WERI-Rb-1 (cell line): ENCODE results near the gene ZNFX1.

Experiments used
- DNase-seq: peaks from one replicate; pipeline ENCODE4 v3.0.0-alpha.2; 2020
- H3K27ac ChIP-seq: fragments of 250-450 bp; sonication (Bioruptor Pico); 2 replicates; pipeline ENCODE4 v1.5.1; 2020; ENCODE audit warnings: mild to moderate bottlenecking, moderate library complexity
- H3K27me3 ChIP-seq: fragments of 250-450 bp; sonication (Bioruptor Pico); 2 replicates; pipeline ENCODE4 v1.5.1; 2021; ENCODE audit warnings: mild to moderate bottlenecking, low read depth, moderate library complexity; ENCODE audit not compliant: insufficient read depth, severe bottlenecking
- H3K36me3 ChIP-seq: fragments of 250-450 bp; sonication (Bioruptor Pico); 2 replicates; pipeline ENCODE4 v1.5.1; 2020; ENCODE audit warnings: mild to moderate bottlenecking, moderate library complexity
- H3K4me3 ChIP-seq: 2 replicates; pipeline ENCODE4 v1.5.1; 2011; ENCODE audit warnings: low read depth, mild to moderate bottlenecking, control low read depth, low read length
- H3K9me3 ChIP-seq: fragments of 250-450 bp; sonication (Bioruptor Pico); 2 replicates; pipeline ENCODE4 v1.5.1; 2021; ENCODE audit warnings: mild to moderate bottlenecking, moderate library complexity; ENCODE audit not compliant: severe bottlenecking
- TF ChIP-seq, protein P1 (sequence below): IDR thresholded peaks from 2 replicates; pipeline ENCODE4 v1.5.1; 2011; ENCODE audit warnings: low read depth, mild to moderate bottlenecking, control low read depth, inconsistent platforms, low read length

Gene ZNFX1

GRCh38 chr20:49313283-49313682, 35.4 kb upstream of the ZNFX1 start:
- Histone ChIP-seq H3K4me3 (no peak overlapping the region), H3K27me3 (peaks cover 7% of the 10 kb centered on the region), H3K27ac (no peak overlapping the region), H3K36me3 (no peaks in the 10 kb centered on the region), H3K9me3 (no peaks in the 10 kb centered on the region)
- TF ChIP-seq, protein P1, sequence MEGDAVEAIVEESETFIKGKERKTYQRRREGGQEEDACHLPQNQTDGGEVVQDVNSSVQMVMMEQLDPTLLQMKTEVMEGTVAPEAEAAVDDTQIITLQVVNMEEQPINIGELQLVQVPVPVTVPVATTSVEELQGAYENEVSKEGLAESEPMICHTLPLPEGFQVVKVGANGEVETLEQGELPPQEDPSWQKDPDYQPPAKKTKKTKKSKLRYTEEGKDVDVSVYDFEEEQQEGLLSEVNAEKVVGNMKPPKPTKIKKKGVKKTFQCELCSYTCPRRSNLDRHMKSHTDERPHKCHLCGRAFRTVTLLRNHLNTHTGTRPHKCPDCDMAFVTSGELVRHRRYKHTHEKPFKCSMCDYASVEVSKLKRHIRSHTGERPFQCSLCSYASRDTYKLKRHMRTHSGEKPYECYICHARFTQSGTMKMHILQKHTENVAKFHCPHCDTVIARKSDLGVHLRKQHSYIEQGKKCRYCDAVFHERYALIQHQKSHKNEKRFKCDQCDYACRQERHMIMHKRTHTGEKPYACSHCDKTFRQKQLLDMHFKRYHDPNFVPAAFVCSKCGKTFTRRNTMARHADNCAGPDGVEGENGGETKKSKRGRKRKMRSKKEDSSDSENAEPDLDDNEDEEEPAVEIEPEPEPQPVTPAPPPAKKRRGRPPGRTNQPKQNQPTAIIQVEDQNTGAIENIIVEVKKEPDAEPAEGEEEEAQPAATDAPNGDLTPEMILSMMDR: no peak
- DNase-seq: no peak

- H3K36me3 ChIP-seq: no peaks in the 10 kb centered on the region
- TF ChIP-seq, protein P1: no peak
- no peaks in the 10 kb centered on the region for H3K9me3 ChIP-seq
- no peak overlapping the region for H3K4me3 ChIP-seq
- peaks cover under 1% of the 10 kb centered on the region for H3K27me3 ChIP-seq
- DNase-seq: no peak
- H3K27ac ChIP-seq: no peak overlapping the region
Observed at GRCh38 chr20:49312661-49313060, 34.8 kb upstream of the ZNFX1 start.

- no peak for DNase-seq
- no peaks in the 10 kb centered on the region for H3K9me3 ChIP-seq
- no peaks in the 10 kb centered on the region for H3K27me3 ChIP-seq
- TF ChIP-seq, protein P1: no peak
- H3K27ac ChIP-seq: no peak overlapping the region
- no peaks in the 10 kb centered on the region for H3K36me3 ChIP-seq
- no peak overlapping the region for H3K4me3 ChIP-seq
Observed at GRCh38 chr20:49310705-49311104, 32.8 kb upstream of the ZNFX1 start.

DNA sequence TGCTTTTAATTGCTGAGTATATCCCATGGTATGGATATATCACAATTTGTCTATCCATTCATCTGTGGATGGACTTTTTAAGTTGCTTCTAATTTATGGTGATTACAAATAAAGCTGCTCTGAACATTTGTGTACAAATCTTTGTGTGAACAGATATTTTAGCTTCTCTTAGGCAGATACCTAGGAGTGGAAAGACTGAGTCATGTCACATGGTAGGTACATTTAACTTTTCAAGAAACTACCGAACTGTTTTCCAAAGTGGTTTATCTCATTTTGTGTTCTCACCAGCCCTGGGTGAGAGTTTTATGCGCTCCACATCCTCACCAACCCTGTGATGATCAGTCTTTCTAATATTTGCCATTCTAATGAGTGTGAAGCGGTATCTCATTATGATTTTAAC, 31.0 kb upstream of the ZNFX1 start:
- no peak overlapping the region for H3K27ac ChIP-seq
- TF ChIP-seq, protein P1: no peak
- no peak for DNase-seq

GRCh38 chr20:49306903-49307620, 29.2 kb upstream of the ZNFX1 start:
- no peaks in the 10 kb centered on the region for H3K9me3 ChIP-seq
- H3K27me3 ChIP-seq: no peaks in the 10 kb centered on the region
- H3K36me3 ChIP-seq: no peaks in the 10 kb centered on the region
- peak; percentile 70 for DNase-seq
- H3K4me3 ChIP-seq: no peak overlapping the region; the same call in 1 of the 2 replicates
- H3K27ac ChIP-seq: peak overlapping the region; percentile 34
- TF ChIP-seq, protein P1: no peak

More for the DNA sequence above, 31.0 kb upstream of the ZNFX1 start:
- Histone ChIP-seq H3K36me3 (no peaks in the 10 kb centered on the region), H3K27me3 (no peaks in the 10 kb centered on the region), H3K4me3 (no peak overlapping the region), H3K9me3 (no peaks in the 10 kb centered on the region)
